Measurements from ENCODE around the gene ESPL1. TPM values are rescaled to one million over a fixed set of nuclear protein-coding genes. Genes with fewer than 3 reads are reported as not detected.

The ESPL1 gene
- 15.7 to 20.8 TPM (median 15.9 TPM) in 3 replicates for total RNA-seq

DNA sequence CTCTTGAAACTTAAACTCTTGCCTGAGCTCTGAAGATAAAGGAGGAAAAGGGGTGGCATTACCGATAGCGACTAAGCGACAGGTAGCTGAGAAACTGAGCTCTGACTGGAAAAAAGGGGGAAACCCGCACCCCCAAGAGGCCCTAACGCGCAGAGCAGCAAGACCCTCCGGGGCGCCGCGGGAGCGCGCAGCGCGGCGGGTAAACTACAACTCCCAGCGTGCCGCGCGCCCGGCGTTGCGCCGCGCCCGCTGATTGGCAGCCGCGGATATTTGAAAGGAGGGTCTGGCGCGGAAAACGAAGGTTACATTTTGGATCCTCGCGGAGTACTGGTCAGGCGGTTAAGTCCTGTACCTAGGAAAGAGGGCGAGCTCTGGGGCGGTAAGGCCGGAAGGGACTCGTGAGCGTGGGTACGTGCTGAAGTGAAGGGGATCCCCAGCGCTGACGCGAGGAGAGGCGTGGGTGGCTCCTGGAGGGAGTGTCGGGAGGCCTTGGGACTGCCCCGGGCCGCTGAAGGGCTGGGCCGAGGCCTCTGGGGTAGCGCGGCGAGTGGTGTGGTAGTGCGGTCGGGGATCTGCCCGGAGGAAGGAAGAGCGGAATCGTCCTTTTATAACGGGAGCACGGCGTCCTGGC lies at the start of gene ESPL1:
Gene ESPL1 (plus strand): TSS at position 301 of the 631 bp plus-strand sequence. CDS start 468 bp downstream, outside the sequence.
- no peaks in the 10 kb centered on the region for H3K27me3 Mint-ChIP-seq (ENCODE audit: low read depth)

DNA sequence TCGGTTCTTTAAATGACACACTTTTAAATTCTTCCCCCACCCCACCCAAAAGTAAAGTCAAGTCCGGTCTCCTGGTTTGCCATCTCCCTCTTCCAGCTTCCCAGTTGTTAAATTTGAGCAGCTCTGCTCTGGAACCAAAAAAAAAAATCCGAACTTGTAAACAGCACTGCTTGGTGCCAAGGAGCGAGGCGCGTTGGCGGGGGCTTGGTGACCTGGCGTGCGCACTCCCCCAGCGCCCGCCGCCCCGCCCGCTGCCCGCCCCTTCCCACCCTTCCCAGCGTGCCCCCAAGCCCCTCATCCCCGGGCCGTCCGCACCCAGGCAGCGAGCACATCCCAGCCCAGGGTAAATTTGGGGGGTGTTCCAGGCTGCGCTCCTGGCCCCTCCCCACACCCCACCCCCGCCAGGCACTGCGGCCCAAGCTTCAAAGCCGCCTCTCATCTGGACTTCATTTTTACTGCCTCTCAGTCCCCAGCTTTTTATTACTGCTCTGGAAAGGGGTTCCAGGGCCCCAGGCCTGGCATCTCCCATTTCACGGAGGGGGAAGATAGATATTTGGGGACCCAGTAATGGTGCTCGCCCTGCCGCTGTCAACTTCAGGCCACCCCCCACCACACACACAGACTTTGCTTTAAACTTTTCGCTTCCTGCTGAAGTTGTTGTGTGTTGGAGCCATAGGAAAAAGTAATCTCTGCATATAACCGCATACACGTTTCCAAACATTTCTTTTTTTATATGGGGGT lies 49.4 kb upstream of the ESPL1 start:
- Mint-ChIP-seq H3K4me3 (peak overlapping the region; percentile 94), H3K36me3 (peaks cover under 1% of the 10 kb centered on the region), H3K4me1 (peaks cover 55% of the 10 kb centered on the region), H3K27ac (peak overlapping the region; percentile 91), H3K27me3 (ENCODE audit: low read depth) (no peaks in the 10 kb centered on the region), H3K9me3 (no peaks in the 10 kb centered on the region)
- DNase-seq (ENCODE audit: low spot score in 2 of 2, unreplicated experiment in 2 of 2): no peak
- TF ChIP-seq, protein P1, sequence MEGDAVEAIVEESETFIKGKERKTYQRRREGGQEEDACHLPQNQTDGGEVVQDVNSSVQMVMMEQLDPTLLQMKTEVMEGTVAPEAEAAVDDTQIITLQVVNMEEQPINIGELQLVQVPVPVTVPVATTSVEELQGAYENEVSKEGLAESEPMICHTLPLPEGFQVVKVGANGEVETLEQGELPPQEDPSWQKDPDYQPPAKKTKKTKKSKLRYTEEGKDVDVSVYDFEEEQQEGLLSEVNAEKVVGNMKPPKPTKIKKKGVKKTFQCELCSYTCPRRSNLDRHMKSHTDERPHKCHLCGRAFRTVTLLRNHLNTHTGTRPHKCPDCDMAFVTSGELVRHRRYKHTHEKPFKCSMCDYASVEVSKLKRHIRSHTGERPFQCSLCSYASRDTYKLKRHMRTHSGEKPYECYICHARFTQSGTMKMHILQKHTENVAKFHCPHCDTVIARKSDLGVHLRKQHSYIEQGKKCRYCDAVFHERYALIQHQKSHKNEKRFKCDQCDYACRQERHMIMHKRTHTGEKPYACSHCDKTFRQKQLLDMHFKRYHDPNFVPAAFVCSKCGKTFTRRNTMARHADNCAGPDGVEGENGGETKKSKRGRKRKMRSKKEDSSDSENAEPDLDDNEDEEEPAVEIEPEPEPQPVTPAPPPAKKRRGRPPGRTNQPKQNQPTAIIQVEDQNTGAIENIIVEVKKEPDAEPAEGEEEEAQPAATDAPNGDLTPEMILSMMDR (IDR thresholded peaks at IDR 0.05; ENCODE audit: unreplicated experiment): no peak

More for the DNA sequence above, at the start of gene ESPL1:
- peak; percentile 66 to 82 for DNase-seq (ENCODE audit: low spot score in 2 of 2, unreplicated experiment in 2 of 2)
- Mint-ChIP-seq H3K4me3 (peak within 1 kb of the TSS; percentile 97), H3K27ac (peak within 1 kb of the TSS; percentile 93), H3K4me1 (peaks cover 30% of the 10 kb centered on the region), H3K9me3 (no peaks in the 10 kb centered on the region), H3K36me3 (peaks cover 3% of the 10 kb centered on the region)
- TF ChIP-seq, protein P1 (IDR thresholded peaks at IDR 0.05; ENCODE audit: unreplicated experiment): peak; percentile 31

DNA sequence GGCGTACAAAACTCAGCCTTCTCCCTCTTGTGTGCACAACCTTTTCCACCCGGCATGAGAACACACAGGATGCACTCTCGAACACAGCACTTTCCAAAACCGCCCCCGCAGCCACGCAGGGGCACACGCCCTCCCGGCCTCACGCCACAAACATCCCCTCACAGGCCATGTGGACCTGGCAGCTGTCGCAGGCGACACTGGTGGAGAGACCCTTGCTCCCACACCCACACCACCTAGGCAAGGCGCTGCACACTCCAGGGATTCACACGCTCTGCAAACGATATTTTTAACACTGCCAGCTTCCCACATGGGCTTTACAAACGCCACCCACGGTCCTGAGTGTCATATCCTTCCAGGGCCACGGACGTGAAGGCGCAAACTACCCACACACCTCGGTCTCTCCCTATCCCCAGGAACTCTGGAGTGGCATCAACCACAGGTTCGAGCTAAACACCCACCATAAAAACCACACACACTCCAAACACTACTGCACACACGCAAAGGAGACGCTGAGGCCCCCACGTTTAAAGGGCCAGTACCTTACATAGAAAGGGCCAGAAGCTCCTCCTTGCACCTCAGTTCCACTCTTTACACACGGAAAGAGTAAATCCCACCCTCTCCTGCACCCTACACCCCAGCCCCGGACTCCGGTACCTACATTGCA lies 48.7 kb upstream of the ESPL1 start:
- TF ChIP-seq, protein P1 (IDR thresholded peaks at IDR 0.05; ENCODE audit: unreplicated experiment): no peak
- Mint-ChIP-seq H3K27me3 (ENCODE audit: low read depth) (no peaks in the 10 kb centered on the region), H3K4me1 (peaks cover 62% of the 10 kb centered on the region), H3K9me3 (no peaks in the 10 kb centered on the region), H3K4me3 (peak overlapping the region; percentile 94), H3K27ac (peak overlapping the region; percentile 85), H3K36me3 (no peaks in the 10 kb centered on the region)
- no peak for DNase-seq (ENCODE audit: low spot score in 2 of 2, unreplicated experiment in 2 of 2)

DNA sequence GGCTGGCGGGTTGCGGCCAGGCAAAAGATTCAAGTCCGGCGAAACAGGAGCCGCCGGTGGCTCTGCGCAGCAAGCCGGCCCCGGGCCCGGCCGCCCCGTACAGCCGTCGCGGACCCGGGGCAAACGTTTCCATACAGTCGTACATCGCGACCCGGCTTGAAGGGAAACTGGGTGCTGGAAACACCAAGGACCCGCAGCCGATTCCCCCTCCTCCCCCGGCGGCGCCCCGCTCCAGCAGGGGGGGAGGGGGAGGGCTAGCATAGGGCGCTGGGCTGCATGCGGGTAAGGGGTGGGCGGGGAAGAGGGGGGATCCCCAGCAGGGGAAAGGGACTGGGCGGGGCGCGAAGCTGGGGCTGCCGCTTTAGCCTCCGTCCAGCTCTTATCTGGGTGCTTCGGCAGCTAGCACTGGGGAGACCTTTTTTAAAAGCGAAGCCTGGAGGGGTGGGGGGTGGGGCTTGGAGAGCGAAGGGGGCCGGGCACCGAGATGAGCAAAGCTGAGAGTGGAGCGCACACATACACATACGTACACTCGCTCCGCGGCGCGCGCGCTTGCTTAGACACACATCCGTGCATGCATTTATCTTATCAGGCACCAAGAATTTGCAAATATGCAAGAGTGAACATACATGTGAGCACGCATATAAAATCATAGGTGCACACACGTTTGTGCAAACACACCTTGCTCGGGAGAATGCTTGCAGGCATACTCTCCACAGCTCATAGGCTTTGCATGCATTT lies 48.0 kb upstream of the ESPL1 start:
- peaks cover 69% of the 10 kb centered on the region for H3K4me1 Mint-ChIP-seq
- peak overlapping the region; percentile 94 for H3K4me3 Mint-ChIP-seq
- TF ChIP-seq, protein P1 (IDR thresholded peaks at IDR 0.05; ENCODE audit: unreplicated experiment): no peak
- peak overlapping the region; percentile 99 for H3K27ac Mint-ChIP-seq
- H3K9me3 Mint-ChIP-seq: no peaks in the 10 kb centered on the region
- DNase-seq (ENCODE audit: low spot score in 2 of 2, unreplicated experiment in 2 of 2): peak in 1 of 2 experiments; percentile 62
- no peaks in the 10 kb centered on the region for H3K27me3 Mint-ChIP-seq (ENCODE audit: low read depth)
- H3K36me3 Mint-ChIP-seq: no peaks in the 10 kb centered on the region

DNA sequence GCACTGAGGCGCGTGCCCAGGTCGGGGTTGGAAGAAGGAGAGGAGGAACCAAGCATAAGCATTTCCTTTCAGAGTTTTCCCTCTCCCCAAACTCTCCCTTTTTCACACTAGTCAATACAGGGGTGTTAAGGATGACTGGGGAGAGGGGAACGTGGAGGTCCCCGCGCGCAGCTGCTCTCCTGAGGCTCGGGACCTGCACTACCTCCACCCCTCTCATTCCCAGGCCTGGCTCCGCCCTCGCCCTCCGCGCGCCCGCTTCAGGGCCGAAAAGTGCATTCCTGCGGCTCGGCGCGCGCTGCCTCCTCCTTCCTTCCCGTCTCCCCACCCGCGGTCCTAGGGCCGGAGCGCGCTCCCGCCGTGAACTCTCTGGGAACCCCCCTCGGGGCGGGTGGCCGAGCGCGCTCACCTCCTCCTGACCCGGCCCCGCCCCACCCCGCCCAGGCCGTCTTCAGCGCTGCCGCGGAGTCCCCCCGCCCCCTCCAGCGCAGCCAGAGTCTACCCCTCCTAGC lies 47.4 kb upstream of the ESPL1 start:
- TF ChIP-seq, protein P1 (IDR thresholded peaks at IDR 0.05; ENCODE audit: unreplicated experiment): no peak
- Mint-ChIP-seq H3K4me1 (peaks cover 74% of the 10 kb centered on the region), H3K4me3 (peak overlapping the region; percentile 94), H3K9me3 (no peaks in the 10 kb centered on the region), H3K27ac (peak overlapping the region; percentile 99), H3K36me3 (no peaks in the 10 kb centered on the region), H3K27me3 (ENCODE audit: low read depth) (no peaks in the 10 kb centered on the region)
- peak; percentile 85 to 93 for DNase-seq (ENCODE audit: low spot score in 2 of 2, unreplicated experiment in 2 of 2)

All from mesothelial cell of epicardium (in vitro differentiated cells).